Left colon (tissue), 2 donors: ENCODE measurements around the gene LIN7A. TPM values are rescaled to one million over a fixed set of nuclear protein-coding genes. Genes with fewer than 3 reads are reported as not detected.
"Not testable (repeated sequence)": the region's sequence is repeated elsewhere in the genome, so short reads cannot be mapped to it uniquely, and the experiment has no call there.

Experiments used
- ATAC-seq: fragments of 200-7000 bp; cut with Tn5 transposase; one replicate; pipeline ENCODE4 v1.9.1; 2020; ENCODE audit warnings: mild to moderate bottlenecking, moderate library complexity
- DNase-seq, 2 donors: peaks; one replicate each; pipeline ENCODE4 v3.0.0-alpha.2; 2020
- intact Hi-C, 2 donors: fragments of 100-400 bp; cut with DNase I in 1 of 2; cut with micrococcal nuclease in 1 of 2; formaldehyde crosslinking; loops; one replicate each; pipeline versions ENCODE4 v1.11.2 to v1.14.0; 2022; cut with DNase I, micrococcal nuclease
- total RNA-seq, 2 donors: library from RNA; stranded (reverse); fragmentation: NEBNext Ultra II Directional; extraction: Animal tissue kit (Norgen Biotek cat#: 25700); gene quantifications; one replicate each; pipeline ENCODE4 v1.2.1, GENCODE V29; 2021
- donor health status: DM: no; HTN: no; CAD: no.
- donor health status: DM: yes; HTN: yes; CAD: no.

The LIN7A gene
- total RNA-seq, 2 donors from 2014 or later = 0.61 to 2.6 TPM

DNA sequence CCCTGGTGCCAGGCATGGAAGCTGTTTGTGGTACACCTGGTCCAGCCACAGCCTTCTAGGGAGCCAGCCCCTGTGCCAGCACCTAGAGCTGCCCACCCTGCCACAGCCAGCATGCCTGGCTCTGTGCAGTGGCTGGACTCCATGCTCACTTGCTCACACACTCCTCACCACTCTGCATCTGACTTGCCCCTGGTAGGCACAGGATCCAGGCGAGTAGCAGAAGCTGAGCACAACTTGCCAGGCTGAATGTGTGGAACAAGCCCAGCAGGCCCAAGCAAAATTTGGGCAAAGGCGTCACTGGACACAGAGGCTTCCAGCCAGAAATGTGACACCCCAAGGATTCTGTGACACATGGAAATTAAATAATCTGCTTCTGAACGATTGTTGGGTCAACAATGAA is 114.3 kb downstream of the LIN7A start:
- DNase-seq (no peak), ATAC-seq (no peak)
- intact Hi-C loops = no loop called here

DNA sequence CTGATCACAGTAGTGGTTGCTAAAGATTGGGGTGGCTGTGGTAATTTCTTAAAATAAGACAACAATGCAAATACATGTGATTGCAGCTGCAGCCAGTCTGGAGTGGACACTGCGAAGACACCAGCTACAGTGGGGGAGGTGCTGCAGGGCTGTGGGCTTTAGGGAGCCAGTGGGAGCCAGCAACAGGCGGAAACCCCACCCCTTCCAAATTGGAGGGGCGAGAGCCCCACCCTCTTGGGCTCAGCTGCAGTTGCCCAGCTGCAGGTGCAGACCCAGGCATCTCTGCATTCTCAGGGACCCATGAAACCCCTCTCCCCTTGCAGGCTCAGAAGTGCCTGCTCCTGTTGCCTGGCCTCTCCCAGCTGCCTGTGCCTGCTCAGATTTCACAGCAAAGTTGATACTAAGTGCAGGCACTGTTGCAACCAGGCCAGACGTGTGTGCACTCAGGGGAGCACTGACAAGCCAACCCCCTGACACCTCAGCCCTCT is 116.2 kb downstream of the LIN7A start:
- intact Hi-C loops = no loop called here
- DNase-seq (peak; percentile 14 to 30), ATAC-seq (no peak)

DNA sequence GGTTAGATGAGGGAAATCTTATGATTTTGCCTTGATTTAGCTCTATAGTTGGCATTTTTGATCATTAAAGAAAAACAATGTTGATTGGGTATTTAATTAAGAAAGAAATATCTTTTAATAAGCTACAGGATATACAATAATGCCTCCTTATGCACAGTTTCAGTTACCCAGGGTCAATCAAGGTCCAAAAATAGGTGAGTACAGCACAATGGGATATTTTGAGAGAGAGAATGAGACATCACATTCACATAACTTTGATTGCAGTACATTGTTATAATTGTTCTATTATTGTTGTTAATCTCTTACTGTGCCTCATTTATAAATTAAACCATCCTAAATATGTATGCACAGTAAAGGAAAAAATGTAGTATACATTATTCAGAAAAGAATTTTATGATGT is 118.9 kb downstream of the LIN7A start:
- no peak for DNase-seq
- no peak for ATAC-seq
- intact Hi-C loops = no loop called here

DNA sequence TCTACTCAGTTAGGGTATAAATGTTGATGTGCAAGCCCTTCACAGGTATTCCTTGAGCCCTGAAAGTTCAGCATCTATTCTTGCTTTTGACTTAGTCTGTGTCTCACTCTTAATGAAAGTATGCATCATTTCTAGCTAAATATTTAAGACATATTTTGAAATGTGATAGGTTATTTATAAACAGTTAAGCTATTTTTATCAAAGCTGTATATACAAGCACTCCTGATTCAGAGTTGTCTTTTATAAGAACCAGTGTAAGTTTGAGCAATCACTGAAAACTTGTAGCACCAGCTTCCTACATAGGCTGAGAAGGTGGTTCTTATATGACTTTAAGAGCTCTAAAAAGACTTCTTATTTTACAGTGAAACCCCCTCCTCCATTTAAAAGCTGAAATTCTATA is 122.4 kb downstream of the LIN7A start:
- ATAC-seq (no peak), DNase-seq (no peak)
- intact Hi-C loops = no loop called here

DNA sequence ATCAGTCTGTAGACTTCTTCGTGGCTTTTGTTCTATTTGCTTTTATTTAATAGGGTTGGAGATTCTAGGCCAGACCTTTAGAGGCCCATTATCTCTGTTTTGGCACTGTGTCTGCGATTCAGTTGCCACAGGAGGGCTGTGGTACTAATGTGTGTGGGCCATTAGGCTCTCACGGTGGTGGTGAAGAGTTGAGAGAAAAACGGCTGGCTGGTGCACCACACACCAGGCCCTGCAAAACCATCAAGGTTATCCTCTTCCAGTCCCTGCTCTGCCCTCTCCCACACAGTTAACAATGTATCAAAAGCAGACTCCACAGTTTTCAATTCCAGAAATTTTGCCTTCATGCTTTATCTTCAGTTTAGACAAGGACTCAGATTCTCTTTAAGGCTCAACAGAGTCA is 123.3 kb downstream of the LIN7A start:
- DNase-seq (no peak), ATAC-seq (no peak)
- intact Hi-C loops = no loop called here

DNA sequence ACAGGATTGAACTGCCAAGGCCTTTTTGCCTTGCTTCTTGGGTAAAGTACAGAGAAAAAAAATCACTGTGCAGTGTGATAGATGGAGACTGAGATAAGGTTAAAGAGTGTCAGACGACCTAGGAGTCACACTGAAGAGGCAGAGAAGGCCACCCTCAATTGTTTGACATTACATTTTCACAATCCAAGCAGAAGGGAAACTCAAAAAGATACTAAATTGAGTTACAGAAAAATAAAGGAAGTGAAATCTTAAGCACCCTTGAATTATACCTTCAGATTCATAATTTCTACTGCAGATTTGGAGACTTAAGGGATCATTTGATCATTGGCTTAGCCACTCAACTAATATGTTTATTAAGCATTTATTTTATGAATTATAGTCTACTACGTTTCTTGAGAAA is 123.9 kb downstream of the LIN7A start:
- no peak for DNase-seq
- ATAC-seq = no peak
- intact Hi-C loops = no loop called here

DNA sequence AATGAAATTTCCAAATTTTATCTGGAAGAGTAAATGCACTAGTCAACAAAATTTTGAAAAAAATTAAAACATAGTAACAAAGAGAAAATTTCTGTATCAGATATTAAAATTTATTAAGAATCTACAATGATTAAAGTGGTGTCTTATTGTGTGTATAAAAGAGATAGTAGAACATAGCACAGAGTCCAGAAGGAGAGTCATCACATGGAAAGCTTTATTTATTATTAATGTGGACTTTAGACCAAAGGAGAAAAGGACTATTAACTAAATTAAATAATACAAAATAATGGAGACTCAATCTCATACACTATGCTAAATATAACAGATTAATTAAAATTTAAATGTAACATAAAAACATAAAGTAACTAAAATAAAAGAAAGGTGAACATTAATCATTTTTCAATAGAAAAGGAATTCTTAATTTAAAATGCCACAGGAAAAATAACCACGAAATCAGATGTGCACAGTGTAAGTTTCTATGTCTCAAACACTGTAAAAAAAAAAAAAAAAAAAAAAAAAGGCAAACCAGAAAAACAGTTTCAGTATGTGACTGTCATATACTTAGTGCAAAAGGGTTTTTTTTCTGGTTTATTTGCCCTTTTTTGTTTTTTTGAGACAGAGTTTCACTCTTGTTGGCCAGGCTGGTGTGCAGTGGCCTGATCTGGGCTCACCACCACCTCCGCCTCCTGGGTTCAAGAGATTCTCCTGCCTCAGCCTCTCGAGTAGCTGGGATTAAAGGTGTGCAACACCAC is 125.6 kb downstream of the LIN7A start:
- DNase-seq (no peak), ATAC-seq (no peak)
- intact Hi-C loops = no loop called here

DNA sequence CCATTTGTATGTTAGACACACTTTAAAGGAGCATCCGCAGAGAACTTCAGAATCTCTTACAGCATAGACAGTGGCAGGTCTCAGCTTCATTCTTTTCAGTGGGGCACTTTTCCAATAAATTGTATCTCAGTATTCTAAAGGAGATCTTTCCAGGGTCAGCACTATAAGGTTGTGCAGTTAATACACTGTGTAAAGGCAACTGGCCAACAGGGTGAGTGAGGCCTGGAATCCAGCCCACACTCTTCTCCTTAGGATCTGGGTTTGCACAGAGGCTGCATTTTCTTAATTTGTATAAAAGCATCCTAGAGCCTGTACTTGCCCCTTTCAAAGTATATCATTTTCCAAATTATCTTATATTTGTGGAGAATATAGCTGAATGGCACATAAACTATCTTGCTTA is 126.9 kb downstream of the LIN7A start:
- DNase-seq (no peak), ATAC-seq (no peak)

DNA sequence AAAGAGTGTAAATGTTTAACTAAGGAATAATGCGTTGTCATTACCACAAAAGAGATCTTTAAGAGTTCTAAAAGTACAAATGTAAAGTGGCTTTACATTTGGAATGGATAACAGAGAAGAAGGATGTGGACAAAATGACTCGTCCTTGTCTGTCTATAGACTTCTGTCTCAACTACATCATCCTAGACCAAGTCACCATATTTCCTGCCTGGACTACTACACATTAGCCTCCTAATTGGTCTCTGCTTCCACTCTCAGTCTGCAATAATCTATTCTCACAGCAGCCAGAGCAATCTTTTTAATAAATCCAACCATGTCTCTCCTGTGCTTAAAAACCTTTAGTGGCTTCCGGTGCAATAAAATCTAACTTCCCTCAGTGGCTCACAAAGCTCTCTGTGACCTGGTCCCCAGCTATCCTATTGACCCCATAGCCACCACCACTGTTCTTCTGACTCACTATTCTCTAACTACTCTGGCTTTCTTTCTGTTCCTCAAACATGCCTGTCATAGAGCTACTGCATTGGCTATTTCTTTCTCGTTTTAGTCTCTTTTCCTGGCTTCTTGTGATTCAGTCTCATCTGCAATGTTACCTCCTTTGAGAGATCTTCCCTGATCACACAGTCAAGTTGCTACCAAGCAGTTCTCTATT is 130.0 kb downstream of the LIN7A start:
- DNase-seq (no peak), ATAC-seq (no peak)
- intact Hi-C loops = no loop called here

More for the DNA sequence above, 126.9 kb downstream of the LIN7A start:
- intact Hi-C loops = no loop called here

DNA sequence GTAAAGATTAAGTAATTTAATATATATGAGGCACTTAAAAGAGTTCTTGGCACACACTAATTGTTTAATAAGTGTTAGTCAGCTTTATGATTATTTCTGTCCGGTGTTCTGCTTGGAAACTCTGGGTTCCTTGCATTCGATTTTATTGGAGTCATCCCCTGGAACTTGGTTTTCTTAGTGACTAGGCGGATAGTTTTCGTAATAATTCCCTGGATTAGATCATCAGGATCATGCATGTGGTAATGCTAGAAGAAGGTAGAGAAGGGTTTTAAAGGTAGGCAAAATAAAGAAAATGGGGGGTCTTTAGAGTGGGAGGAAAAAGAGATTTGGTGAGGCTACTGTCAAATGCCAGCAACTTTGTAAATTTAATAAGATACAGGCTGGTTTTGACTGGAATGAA is 132.6 kb downstream of the LIN7A start:
- intact Hi-C loops = no loop called here
- ATAC-seq (no peak), DNase-seq (no peak)

DNA sequence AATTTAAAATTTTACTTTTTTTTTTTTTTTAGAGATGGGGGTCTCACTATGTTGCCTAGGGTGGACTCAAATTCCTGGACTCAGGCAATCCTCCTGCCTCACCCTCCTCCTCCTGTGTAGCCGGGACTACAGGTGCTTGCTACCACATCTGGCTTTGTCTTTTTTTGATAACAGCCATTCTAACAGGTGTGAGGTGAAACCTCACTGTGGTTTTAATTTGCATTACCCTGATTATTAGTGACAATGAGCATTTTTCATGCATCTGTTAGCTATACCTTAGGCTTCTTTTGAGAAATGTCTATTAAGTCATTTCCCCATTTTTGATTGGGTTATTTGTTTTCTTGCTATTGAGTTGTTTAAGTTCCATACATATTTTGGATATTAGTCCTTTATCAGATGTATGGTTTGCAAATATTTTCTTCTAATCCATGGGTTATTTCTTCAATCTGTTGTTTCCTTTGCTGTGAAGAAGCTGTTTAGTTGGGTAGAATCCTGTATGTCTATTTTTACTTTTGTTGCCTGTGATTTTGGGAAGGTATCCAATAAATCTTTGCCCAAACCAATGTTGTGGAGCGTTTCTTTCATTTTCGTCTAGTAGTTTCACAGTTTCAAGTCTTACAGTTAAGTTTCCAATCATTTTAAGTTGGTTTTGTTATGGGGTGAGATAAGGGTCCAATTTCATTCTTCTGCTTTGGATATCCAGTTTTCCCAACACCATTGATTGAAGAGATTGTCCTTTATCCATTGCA is 134.9 kb downstream of the LIN7A start:
- DNase-seq (no peak), ATAC-seq (no peak)
- intact Hi-C loops = no loop called here

DNA sequence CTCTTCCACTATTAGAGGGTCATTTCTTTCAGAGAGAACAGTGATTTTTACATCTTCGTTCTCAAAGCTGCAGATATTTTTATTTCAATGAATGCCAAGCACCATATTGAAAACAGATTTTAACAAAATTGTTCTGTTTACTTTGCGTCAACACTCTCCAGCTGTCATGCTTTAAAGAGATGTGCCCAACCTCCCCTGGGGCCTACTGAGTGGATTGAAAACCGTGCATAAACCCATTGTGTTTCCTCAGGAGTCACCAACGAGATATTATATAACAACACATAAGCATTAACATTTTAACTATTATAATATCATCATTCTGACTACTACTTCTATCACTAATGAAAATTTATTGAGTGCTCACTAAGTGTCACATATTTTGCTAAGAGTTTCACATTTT is 139.5 kb downstream of the LIN7A start:
- no peak for ATAC-seq
- no peak for DNase-seq
- intact Hi-C loops = no loop called here

DNA sequence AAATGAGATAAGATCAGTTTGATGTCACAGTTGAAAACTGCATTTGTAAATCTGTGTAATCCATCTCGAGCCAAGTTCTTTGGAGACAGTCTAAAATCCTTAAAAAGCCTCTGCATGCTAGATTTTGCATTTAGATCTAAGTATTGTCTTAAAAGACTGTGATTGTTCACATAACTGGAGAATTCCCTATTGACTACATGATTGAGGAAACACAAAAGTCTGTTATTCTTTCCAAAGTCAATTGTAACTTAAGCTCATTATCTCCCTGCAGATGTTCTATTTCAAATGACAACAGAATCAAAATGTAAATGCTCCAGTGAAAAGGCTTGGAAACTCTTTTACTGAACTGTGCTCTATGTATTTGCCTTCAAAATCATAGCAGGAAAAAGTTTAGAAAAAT is 143.2 kb downstream of the LIN7A start:
- ATAC-seq (no peak), DNase-seq (no peak)
- intact Hi-C loops = no loop called here

DNA sequence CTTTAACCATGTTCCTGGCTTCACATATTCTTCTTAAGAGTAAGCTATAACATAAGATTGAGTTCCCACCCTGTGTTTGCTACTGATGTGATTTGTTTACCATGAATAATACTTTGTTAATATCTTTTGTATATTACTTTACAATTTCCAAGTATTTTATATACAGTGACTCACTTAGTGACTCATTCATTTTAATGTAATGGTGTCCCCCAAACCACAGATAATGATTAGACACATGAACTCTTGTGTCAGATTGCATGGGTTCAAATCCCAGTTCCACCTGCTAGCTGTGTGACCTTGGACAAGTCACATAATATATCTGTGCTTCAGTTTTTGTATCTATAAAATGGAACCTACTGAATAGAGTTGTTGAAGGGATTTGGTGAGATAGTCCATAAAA is 144.9 kb downstream of the LIN7A start:
- ATAC-seq (no peak), DNase-seq (no peak)
- intact Hi-C loops = no loop called here

DNA sequence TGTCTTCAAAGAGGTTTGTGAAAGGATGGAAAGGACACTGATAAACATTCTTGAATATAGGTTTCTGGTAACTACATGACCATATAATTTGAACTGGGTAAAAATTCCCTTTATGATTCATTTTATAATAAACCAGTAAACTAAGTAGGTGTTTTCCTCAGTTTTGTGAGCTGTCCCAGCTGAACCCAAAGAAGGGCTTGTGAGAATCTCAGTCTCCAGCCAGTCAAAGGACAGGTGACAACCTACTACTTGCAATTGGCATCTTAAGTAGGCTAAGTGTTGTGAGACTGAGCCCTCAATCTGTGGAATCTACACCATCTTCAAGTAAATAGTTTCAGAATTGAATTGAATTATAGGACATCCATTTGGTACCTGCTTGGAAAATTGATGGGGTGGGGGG is 145.9 kb downstream of the LIN7A start:
- DNase-seq = no peak
- intact Hi-C loops = no loop called here
- ATAC-seq = no peak

DNA sequence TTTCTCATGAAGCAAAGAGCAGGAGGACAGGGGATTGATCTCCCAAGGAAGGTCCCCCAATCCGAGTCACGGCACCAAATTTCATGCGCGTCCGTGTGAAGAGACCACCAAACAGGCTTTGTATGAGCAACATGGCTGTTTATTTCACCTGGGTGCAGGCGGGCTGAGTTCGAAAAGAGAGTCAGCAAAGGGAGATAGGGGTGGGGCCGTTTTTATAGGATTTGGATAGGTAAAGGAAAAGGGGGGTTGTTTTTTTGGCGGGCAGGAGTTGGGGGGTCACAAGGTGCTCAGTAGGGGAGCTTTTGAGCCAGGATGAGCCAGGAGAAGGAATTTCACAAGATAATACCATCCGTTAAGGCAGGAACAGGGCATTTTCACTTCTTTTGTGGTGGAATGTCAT is 149.3 kb downstream of the LIN7A start:
- DNase-seq, intact Hi-C loops, ATAC-seq: not testable (repeated sequence)

DNA sequence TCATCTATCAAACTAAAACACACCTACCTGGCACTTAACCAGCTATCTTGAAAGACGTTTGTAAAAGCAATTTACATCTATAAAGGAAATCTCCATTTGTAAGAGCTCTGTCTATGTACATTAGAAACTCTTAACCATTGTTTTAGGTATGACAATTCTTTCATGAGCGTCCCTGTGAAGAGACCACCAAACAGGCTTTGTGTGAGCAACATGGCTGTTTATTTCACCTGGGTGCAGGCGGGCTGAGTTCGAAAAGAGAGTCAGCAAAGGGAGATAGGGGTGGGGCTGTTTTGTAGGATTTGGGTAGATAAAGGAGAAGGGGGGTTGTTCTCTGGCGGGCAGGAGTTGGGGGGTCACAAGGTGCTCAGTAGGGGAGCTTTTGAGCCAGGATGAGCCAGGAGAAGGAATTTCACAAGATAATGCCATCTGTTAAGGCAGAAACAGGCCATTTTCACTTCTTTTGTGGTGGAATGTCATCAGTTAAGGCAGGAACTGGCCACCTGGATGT is 154.7 kb downstream of the LIN7A start:
- intact Hi-C loops, DNase-seq: not testable (repeated sequence)

DNA sequence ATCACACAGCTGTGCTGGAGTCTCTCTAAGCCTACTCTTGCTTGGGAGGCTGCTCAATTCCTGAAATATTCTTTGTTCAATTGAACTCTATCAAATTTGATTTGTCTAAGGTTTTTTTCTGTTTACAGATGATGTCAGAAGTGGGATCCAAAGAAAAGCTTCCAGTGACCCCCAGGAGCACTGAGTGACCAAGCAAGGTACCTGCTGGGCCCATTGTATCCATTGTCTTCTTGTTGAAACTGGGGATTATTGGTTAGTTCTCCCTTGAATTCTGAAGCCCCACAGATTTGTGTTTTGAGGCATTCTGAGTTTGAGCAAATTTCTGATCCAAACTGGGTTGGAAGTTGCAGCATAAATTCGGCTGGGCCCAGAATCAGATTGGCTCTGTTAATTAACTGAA is 156.4 kb downstream of the LIN7A start:
- ATAC-seq (no peak), DNase-seq (no peak)
- intact Hi-C loops = no loop called here

More for the DNA sequence above, 154.7 kb downstream of the LIN7A start:
- ATAC-seq = not testable (repeated sequence)

DNA sequence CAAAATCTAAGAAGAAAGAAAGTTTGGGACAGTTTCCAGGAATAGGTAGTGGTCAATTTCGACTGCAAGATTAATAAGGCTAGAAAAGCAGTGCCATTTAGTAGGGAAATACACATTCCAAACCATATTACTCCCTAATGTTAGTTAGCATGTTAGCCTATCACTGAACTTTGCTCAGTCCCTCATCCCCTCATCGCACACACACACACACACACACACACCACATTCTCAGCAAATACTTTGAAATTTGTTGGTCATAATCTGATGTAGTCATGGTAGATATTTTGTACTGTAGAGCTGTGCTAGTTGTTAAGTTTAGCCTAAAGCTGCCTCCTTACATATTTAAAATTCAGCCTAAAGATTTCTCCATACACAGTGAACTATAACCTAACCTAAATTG is 157.0 kb downstream of the LIN7A start:
- DNase-seq (no peak), ATAC-seq (no peak)
- intact Hi-C loops = no loop called here
